H9 (cell line): ENCODE measurements around the gene ARID4A. TPM values are rescaled to one million over a fixed set of nuclear protein-coding genes. Genes with fewer than 3 reads are reported as not detected.

Experiments
- DNase-seq: peaks from one replicate; pipeline ENCODE4 v3.0.0-alpha.2; 2017
- H2AFZ ChIP-seq: one replicate; pipeline ENCODE4 v1.6.1; 2013; ENCODE audit warnings: mild to moderate bottlenecking, low read length, control low read depth, moderate library complexity
- H2AK5ac ChIP-seq: 2 replicates; pipeline ENCODE4 v1.6.1; 2013; ENCODE audit warnings: low read length, control low read depth, mixed read lengths; ENCODE audit not compliant: insufficient read length
- H2BK120ac ChIP-seq: one replicate; pipeline ENCODE4 v1.6.1; 2013; ENCODE audit warnings: low read depth, mild to moderate bottlenecking, low read length, control low read depth, inconsistent platforms; ENCODE audit not compliant: poor library complexity, severe bottlenecking
- H2BK12ac ChIP-seq: 2 replicates; pipeline ENCODE4 v1.6.1; 2013; ENCODE audit warnings: low read length, control low read depth, mixed read lengths, low read depth; ENCODE audit not compliant: insufficient read length
- H2BK15ac ChIP-seq: 2 replicates; pipeline ENCODE4 v1.6.1; 2013; ENCODE audit warnings: low read depth, low read length, control low read depth
- H2BK20ac ChIP-seq: one replicate; pipeline ENCODE4 v1.6.1; 2013; ENCODE audit warnings: low read depth, mild to moderate bottlenecking, low read length, control low read depth, inconsistent platforms; ENCODE audit not compliant: poor library complexity, severe bottlenecking
- H2BK5ac ChIP-seq: 2 replicates; pipeline ENCODE4 v1.6.1; 2013; ENCODE audit warnings: low read length, control low read depth, mixed read lengths; ENCODE audit not compliant: insufficient read length
- H3K14ac ChIP-seq: 2 replicates; pipeline ENCODE4 v1.6.1; 2013; ENCODE audit warnings: low read length, control low read depth; ENCODE audit not compliant: insufficient read depth
- H3K18ac ChIP-seq: 2 replicates; pipeline ENCODE4 v1.6.1; 2013; ENCODE audit warnings: low read depth, mild to moderate bottlenecking, mixed read lengths, low read length, control low read depth; ENCODE audit not compliant: insufficient read length
- H3K23ac ChIP-seq: 2 replicates; pipeline ENCODE4 v1.6.1; 2013; ENCODE audit warnings: low read length, control low read depth, mixed read lengths, low read depth; ENCODE audit not compliant: insufficient read length
- H3K23me2 ChIP-seq: 2 replicates; pipeline ENCODE4 v1.6.1; 2013; ENCODE audit warnings: low read depth, mild to moderate bottlenecking, mixed read lengths, low read length, control low read depth; ENCODE audit not compliant: insufficient read length, poor library complexity, severe bottlenecking
- H3K27ac ChIP-seq: 2 replicates; pipeline ENCODE4 v1.5.1; 2013; ENCODE audit warnings: low read length, control low read depth, mixed read lengths, low read depth; ENCODE audit not compliant: insufficient read length
- H3K27me3 ChIP-seq: 2 replicates; pipeline ENCODE4 v1.6.1; 2013; ENCODE audit warnings: low read length, control low read depth, inconsistent platforms; ENCODE audit not compliant: insufficient read depth
- H3K4ac ChIP-seq: 2 replicates; pipeline ENCODE4 v1.6.1; 2013; ENCODE audit warnings: low read depth, mild to moderate bottlenecking, control low read depth, inconsistent platforms, low read length, moderate library complexity
- H3K4me1 ChIP-seq: 2 replicates; pipeline ENCODE4 v1.6.1; 2013; ENCODE audit warnings: low read length, control low read depth, inconsistent platforms; ENCODE audit not compliant: insufficient read depth
- H3K4me2 ChIP-seq: 2 replicates; pipeline ENCODE4 v1.6.1; 2013; ENCODE audit warnings: low read length, control low read depth, mixed read lengths; ENCODE audit not compliant: insufficient read length, insufficient read depth
- H3K56ac ChIP-seq: 2 replicates; pipeline ENCODE4 v1.6.1; 2013; ENCODE audit warnings: low read depth, mild to moderate bottlenecking, mixed read lengths, low read length, control low read depth; ENCODE audit not compliant: insufficient read length
- H3K79me1 ChIP-seq: 2 replicates; pipeline ENCODE4 v1.6.1; 2013; ENCODE audit warnings: low read depth, mild to moderate bottlenecking, moderate library complexity, low read length, control low read depth, inconsistent platforms; ENCODE audit not compliant: insufficient read depth, poor library complexity, severe bottlenecking
- H3K79me2 ChIP-seq: 2 replicates; pipeline ENCODE4 v1.6.1; 2013; ENCODE audit warnings: low read length, control low read depth, inconsistent platforms; ENCODE audit not compliant: insufficient read depth
- H3K9ac ChIP-seq: 2 replicates; pipeline ENCODE4 v1.6.1; 2013; ENCODE audit warnings: low read length, control low read depth, mixed read lengths; ENCODE audit not compliant: insufficient read length; ENCODE audit errors: extremely low read depth
- H3K9me3 ChIP-seq: one replicate; pipeline ENCODE4 v1.6.1; 2013; ENCODE audit warnings: low read depth, low read length, inconsistent platforms; ENCODE audit not compliant: control insufficient read depth
- H3T11ph ChIP-seq: one replicate; pipeline ENCODE4 v1.6.1; 2013; ENCODE audit warnings: mild to moderate bottlenecking, low read length, control low read depth, inconsistent platforms
- H4K20me1 ChIP-seq: one replicate; pipeline ENCODE4 v1.6.1; 2013; ENCODE audit not compliant: control insufficient read depth, insufficient read length, insufficient read depth
- H4K5ac ChIP-seq: 2 replicates; pipeline ENCODE4 v1.6.1; 2013; ENCODE audit warnings: low read depth, mild to moderate bottlenecking, mixed read lengths, low read length, control low read depth; ENCODE audit not compliant: insufficient read length
- H4K8ac ChIP-seq: replicated peaks from 2 replicates; pipeline ENCODE4 v1.6.1; 2013; ENCODE audit warnings: low read length, control low read depth, mixed read lengths, low read depth; ENCODE audit not compliant: insufficient read length
- H4K91ac ChIP-seq: 2 replicates; pipeline ENCODE4 v1.6.1; 2013; ENCODE audit warnings: low read depth, mild to moderate bottlenecking, moderate library complexity, mixed read lengths, low read length, control low read depth; ENCODE audit not compliant: insufficient read length
- H3K27ac Mint-ChIP-seq, 3 experiments: 2 replicates in 2 of 3; 3 replicates in 1 of 3; pipeline ENCODE4 v1.8.0; 2020 to 2021; ENCODE audit warnings: mixed read lengths in 3 of 3, mild to moderate bottlenecking in 1 of 3, moderate library complexity in 1 of 3
- H3K27me3 Mint-ChIP-seq: 2 replicates; pipeline ENCODE4 v1.8.0; 2021; ENCODE audit warnings: low read depth, mild to moderate bottlenecking, moderate library complexity, mixed read lengths
- H3K36me3 Mint-ChIP-seq, 3 experiments: 2 replicates in 2 of 3; 3 replicates in 1 of 3; pipeline ENCODE4 v1.8.0; 2020 to 2021; ENCODE audit warnings: low read depth in 3 of 3, mixed read lengths in 3 of 3; ENCODE audit not compliant: insufficient read depth in 1 of 3
- H3K4me1 Mint-ChIP-seq, 2 experiments: 2 replicates each; pipeline ENCODE4 v1.8.0; 2020; ENCODE audit warnings: mixed read lengths in 2 of 2
- H3K4me3 Mint-ChIP-seq, 2 experiments: 2 replicates in 1 of 2; 3 replicates in 1 of 2; pipeline ENCODE4 v1.8.0; 2020 to 2021; ENCODE audit warnings: mild to moderate bottlenecking in 2 of 2, mixed read lengths in 2 of 2, moderate library complexity in 1 of 2
- H3K9me3 Mint-ChIP-seq, 2 experiments: 2 replicates in 1 of 2; 3 replicates in 1 of 2; pipeline ENCODE4 v1.8.0; 2020; ENCODE audit warnings: mild to moderate bottlenecking in 2 of 2, mixed read lengths in 2 of 2, moderate library complexity in 1 of 2
- CTCF ChIP-seq: fragments of 200-600 bp; sonication (generic); conservative IDR thresholded peaks from 3 replicates; pipeline ENCODE4 v1.8.0; 2021; ENCODE audit warnings: antibody characterized with exemption, mild to moderate bottlenecking
- WGBS: extraction: QIAGEN DNeasy Blood & Tissue Kit; methylation state at CpG from one replicate; pipeline ENCODE4 v1.1.7; 2013; ENCODE audit warnings: missing lambda C conversion rate, low lambda C conversion rate, mixed read lengths; ENCODE audit not compliant: insufficient read length; ENCODE audit errors: extremely low coverage; 5-methylcytosine and 5-hydroxymethylcytosine counted together
- total RNA-seq: library from RNA; stranded (reverse); gene quantifications from 2 replicates; pipeline ENCODE4 v1.2.1, GENCODE V29; 2021

ARID4A gene
- total RNA-seq, 1 experiment from 2014 or later, result 13.2 TPM

DNA sequence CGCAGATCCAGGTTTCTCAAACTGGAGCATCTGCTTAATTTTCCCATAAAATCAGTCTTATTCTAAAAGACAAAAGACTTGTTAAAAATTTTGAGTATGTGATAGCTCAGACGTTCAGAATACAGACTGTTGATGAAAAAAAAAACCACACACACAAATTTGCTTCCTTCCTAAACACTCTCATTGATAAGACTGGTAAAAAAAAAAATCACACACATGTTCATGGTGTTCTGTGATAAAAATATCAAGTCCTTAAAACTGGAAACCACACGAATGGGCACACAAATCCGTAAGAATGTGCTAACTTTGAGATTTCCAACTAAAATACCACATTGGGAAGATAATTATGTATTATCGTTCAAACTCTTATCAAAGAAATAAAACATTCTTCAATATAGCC lies 6.7 kb upstream of the ARID4A start:
- Histone ChIP-seq H2BK12ac (no peak overlapping the region), H3K9me3 (no peaks in the 10 kb centered on the region), H2BK15ac (no peak overlapping the region), H3K4me2 (no peak overlapping the region), H3K4ac (no peak overlapping the region), H2BK120ac (no peak overlapping the region), H3K23ac (no peak overlapping the region), H3K56ac (no peak overlapping the region), H3T11ph (no peak overlapping the region), H3K14ac (no peak overlapping the region), H4K5ac (no peak overlapping the region), H4K8ac (no peak overlapping the region), H4K20me1 (no peaks in the 10 kb centered on the region), H2BK20ac (no peak overlapping the region), H3K79me1 (peaks cover 10% of the 10 kb centered on the region), H2AK5ac (no peak overlapping the region), H3K4me1 (no peaks in the 10 kb centered on the region), H2AFZ (no peak overlapping the region), H4K91ac (no peak overlapping the region), H3K27ac (no peak overlapping the region), H3K23me2 (no peaks in the 10 kb centered on the region), H2BK5ac (no peak overlapping the region), H3K9ac (no peak overlapping the region), H3K27me3 (no peaks in the 10 kb centered on the region), H3K18ac (no peak overlapping the region), H3K79me2 (peaks cover 26% of the 10 kb centered on the region; the same call in 1 of the 2 replicates)
- Mint-ChIP-seq H3K36me3 (peaks cover 32 to 77% (median 75%) of the 10 kb centered on the region in 3 experiments), H3K9me3 (no peaks in the 10 kb centered on the region), H3K27ac (no peak overlapping the region), H3K27me3 (no peaks in the 10 kb centered on the region), H3K4me3 (no peak overlapping the region), H3K4me1 (peaks cover 5 to 6% of the 10 kb centered on the region in 2 experiments)
- WGBS, result no CpG with 5 or more reads among the region's 5 CpGs
- DNase-seq, result no peak
- TF ChIP-seq CTCF, result no peak
